GM23248 (cell line): Measurements from ENCODE around the gene KISS1R.

Source experiments
- EZH2 ChIP-seq: fragments of 200-600 bp; sonication (generic); IDR thresholded peaks from 2 replicates; pipeline ENCODE4 v1.6.1; 2018; ENCODE audit warnings: antibody characterized with exemption, mild to moderate bottlenecking; ENCODE audit not compliant: insufficient read depth, poor library complexity, severe bottlenecking
- EZH2phosphoT487 ChIP-seq: fragments of 200-600 bp; sonication (generic); IDR thresholded peaks from 2 replicates; pipeline ENCODE4 v1.6.1; 2018; ENCODE audit warnings: antibody characterized with exemption, moderate library complexity, mild to moderate bottlenecking, low read depth; ENCODE audit not compliant: insufficient read depth

DNA sequence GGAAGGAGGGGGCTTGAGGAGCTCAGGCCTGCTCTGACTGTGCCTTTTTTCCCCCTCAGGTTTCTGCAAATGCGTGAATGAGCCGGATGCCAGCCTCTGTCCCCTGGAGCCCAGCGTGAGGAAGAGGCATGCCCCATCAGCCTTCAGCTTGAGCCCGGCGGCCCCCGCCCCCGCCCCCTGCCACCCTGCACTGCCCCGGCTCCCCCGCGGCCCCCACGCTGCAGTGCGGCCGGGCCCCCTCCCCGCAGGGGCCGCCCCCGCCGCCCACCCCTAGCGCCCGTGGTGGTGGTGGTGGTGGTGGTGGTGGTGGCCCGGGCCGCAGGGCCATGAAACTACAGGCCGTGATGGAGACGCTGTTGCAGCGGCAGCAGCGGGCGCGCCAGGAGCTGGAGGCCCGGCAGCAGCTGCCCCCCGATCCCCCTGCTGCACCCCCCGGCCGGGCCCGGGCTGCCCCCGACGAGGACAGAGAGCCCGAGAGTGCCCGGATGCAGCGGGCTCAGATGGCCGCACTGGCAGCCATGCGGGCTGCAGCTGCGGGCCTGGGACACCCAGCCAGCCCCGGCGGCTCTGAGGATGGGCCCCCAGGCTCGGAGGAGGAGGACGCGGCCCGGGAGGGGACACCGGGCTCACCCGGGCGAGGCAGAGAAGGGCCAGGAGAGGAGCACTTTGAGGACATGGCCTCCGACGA is 12.2 kb downstream of the KISS1R start:
- TF ChIP-seq EZH2phosphoT487 (no peak), EZH2 (no peak)
